ENCODE data around the gene TCF23.
"Not testable (repeated sequence)": the region's sequence is repeated elsewhere in the genome, so short reads cannot be mapped to it uniquely, and the experiment has no call there.

TCF23 gene

GRCh38 chr2:27148801-27149439, at the start of gene TCF23:
Gene TCF23, plus strand, starts transcription at chr2:27149004. Its CDS starts 130 bp downstream, at chr2:27149134.
- TF ChIP-seq CTCF (IDR thresholded peaks at IDR 0.05; ENCODE audit: low read depth, low read length) = no peak
- no peak for DNase-seq (ENCODE audit: extremely low read depth, low read depth)

- no peak for DNase-seq (ENCODE audit: extremely low read depth, low read depth)
- TF ChIP-seq CTCF (IDR thresholded peaks at IDR 0.05; ENCODE audit: low read depth, low read length) = no peak
These were observed 49.4 kb upstream of the TCF23 start for GRCh38 chr2:27099334-27099955.

GRCh38 chr2:27100036-27100435, 48.8 kb upstream of the TCF23 start:
- no peak for TF ChIP-seq CTCF (IDR thresholded peaks at IDR 0.05; ENCODE audit: low read depth, low read length)
- DNase-seq (ENCODE audit: extremely low read depth, low read depth) = no peak

- no peak for DNase-seq (ENCODE audit: extremely low read depth, low read depth)
- TF ChIP-seq CTCF (IDR thresholded peaks at IDR 0.05; ENCODE audit: low read depth, low read length) = no peak
These were observed 46.5 kb upstream of the TCF23 start for GRCh38 chr2:27102329-27102728.

- TF ChIP-seq CTCF (IDR thresholded peaks at IDR 0.05; ENCODE audit: low read depth, low read length) = no peak
- no peak for DNase-seq (ENCODE audit: extremely low read depth, low read depth)
These were observed 42.8 kb upstream of the TCF23 start for GRCh38 chr2:27105981-27106380.

GRCh38 chr2:27108221-27108620, 40.6 kb upstream of the TCF23 start:
- no peak for DNase-seq (ENCODE audit: extremely low read depth, low read depth)
- TF ChIP-seq CTCF (IDR thresholded peaks at IDR 0.05; ENCODE audit: low read depth, low read length) = no peak

- no peak for DNase-seq (ENCODE audit: extremely low read depth, low read depth)
- TF ChIP-seq CTCF (IDR thresholded peaks at IDR 0.05; ENCODE audit: low read depth, low read length) = no peak
These were observed 39.7 kb upstream of the TCF23 start for GRCh38 chr2:27109083-27109482.

GRCh38 chr2:27110603-27111352, 38.0 kb upstream of the TCF23 start:
- not testable (repeated sequence) for DNase-seq (ENCODE audit: extremely low read depth, low read depth)

- not testable (repeated sequence) for DNase-seq (ENCODE audit: extremely low read depth, low read depth)
These were observed 37.3 kb upstream of the TCF23 start for GRCh38 chr2:27111392-27112078.
